HepG2 (cell line): Measurements from ENCODE around the gene TNFRSF6B. TPM values are rescaled to one million over a fixed set of nuclear protein-coding genes. Genes with fewer than 3 reads are reported as not detected.

Experiments
- ARNT ChIP-seq: fragments of 450-650 bp; IDR thresholded peaks from 2 replicates; pipeline ENCODE4 v1.6.1; 2017
- CCAR2 ChIP-seq: fragments of 200-400 bp; formaldehyde crosslinking; optimal IDR thresholded peaks from 2 replicates; pipeline ENCODE3; 2018; ENCODE audit warnings: low read depth, mild to moderate bottlenecking, low read length, moderate library complexity
- CENPT ChIP-seq: sonication (generic); formaldehyde crosslinking; IDR thresholded peaks from 2 replicates; pipeline ENCODE4 v1.8.0; 2022; ENCODE audit warnings: low read depth, mild to moderate bottlenecking, moderate library complexity, missing genetic modification reagents
- FOXA3 ChIP-seq: IDR thresholded peaks from 2 replicates; pipeline ENCODE4 v1.6.1; 2016; ENCODE audit warnings: missing genetic modification reagents, missing compliant biosample characterization
- GATAD2A ChIP-seq: IDR thresholded peaks from 2 replicates; pipeline ENCODE4 v1.6.1; 2016
- HMG20A ChIP-seq: IDR thresholded peaks from 2 replicates; pipeline ENCODE4 v1.6.1; 2016; ENCODE audit warnings: borderline replicate concordance
- KLF16 ChIP-seq, 2 experiments: sonication (generic) in 1 of 2; formaldehyde crosslinking in 1 of 2; IDR thresholded peaks; 2 replicates each; pipeline versions ENCODE4 v1.6.1 to v1.8.0; 2016 to 2023; ENCODE audit warnings: missing genetic modification reagents in 2 of 2, missing compliant biosample characterization in 1 of 2
- MTA3 ChIP-seq: sonication (generic); formaldehyde crosslinking; IDR thresholded peaks from 2 replicates; pipeline ENCODE4 v1.4.0; 2020; ENCODE audit warnings: missing genetic modification reagents
- NFKB2 ChIP-seq: sonication (generic); formaldehyde crosslinking; IDR thresholded peaks from 2 replicates; pipeline ENCODE4 v1.4.0; 2020; ENCODE audit warnings: missing genetic modification reagents, borderline replicate concordance
- ONECUT2 ChIP-seq: sonication (generic); formaldehyde crosslinking; IDR thresholded peaks from 2 replicates; pipeline ENCODE4 v1.4.0; 2020; ENCODE audit warnings: missing genetic modification reagents
- RFXANK ChIP-seq: IDR thresholded peaks from 2 replicates; pipeline ENCODE4 v1.6.1; 2016
- SOX13 ChIP-seq, 3 experiments: fragments of 450-650 bp in 1 of 3; sonication (generic) in 1 of 3; formaldehyde crosslinking in 1 of 3; IDR thresholded peaks in 2 of 3; conservative IDR thresholded peaks in 1 of 3; 2 replicates each; pipeline versions ENCODE4 v1.5.0 to v1.6.1; 2016 to 2020; ENCODE audit warnings: antibody characterized with exemption in 1 of 3, mild to moderate bottlenecking in 1 of 3, missing compliant biosample characterization in 1 of 3, missing genetic modification reagents in 1 of 3, moderate library complexity in 1 of 3
- ZMYM2 ChIP-seq: sonication (generic); formaldehyde crosslinking; IDR thresholded peaks from 2 replicates; pipeline ENCODE4 v1.8.0; 2022; ENCODE audit warnings: mild to moderate bottlenecking, missing genetic modification reagents
- ZNF382 ChIP-seq: sonication (generic); formaldehyde crosslinking; IDR thresholded peaks from 2 replicates; pipeline ENCODE4 v1.5.0; 2020; ENCODE audit warnings: missing genetic modification reagents, mild to moderate bottlenecking, borderline replicate concordance
- ZNF616 ChIP-seq: sonication (generic); formaldehyde crosslinking; IDR thresholded peaks from 2 replicates; pipeline ENCODE4 v1.5.0; 2020; ENCODE audit warnings: low read depth, mild to moderate bottlenecking, missing genetic modification reagents
- ZSCAN20 ChIP-seq: sonication (generic); formaldehyde crosslinking; IDR thresholded peaks from 2 replicates; pipeline ENCODE4 v1.4.0; 2020; ENCODE audit warnings: missing genetic modification reagents, mild to moderate bottlenecking, borderline replicate concordance
- ZSCAN30 ChIP-seq: sonication (generic); formaldehyde crosslinking; IDR thresholded peaks from 2 replicates; pipeline ENCODE4 v1.5.0; 2020; ENCODE audit warnings: mild to moderate bottlenecking, missing genetic modification reagents
- polyA plus RNA-seq, 8 experiments: library from polyadenylated mRNA; depleted of rRNA in 3 of 8; stranded (reverse) in 7 of 8; unstranded in 1 of 8; fragments of >200 nt; fragmentation: Illumina TruSeq in 4 of 8; extraction: Trizol in 4 of 8; gene quantifications; 2 replicates each; pipeline versions ENCODE4 v1.2.1 to v1.2.3, GENCODE V29; 2011 to 2016; ENCODE audit warnings: low read depth in 4 of 8, missing spikeins in 1 of 8, mixed read lengths in 1 of 8; ENCODE audit not compliant: insufficient read depth in 1 of 8
- total RNA-seq, 5 experiments: library from RNA; depleted of rRNA; stranded (reverse); fragments of >200 nt; fragmentation: Illumina TruSeq; extraction: Trizol; gene quantifications; 2 replicates each; pipeline ENCODE4 v1.2.3, GENCODE V29; 2016; ENCODE audit warnings: low read depth in 1 of 5
- TF ChIP-seq, protein P1 (sequence below): sonication (generic); formaldehyde crosslinking; IDR thresholded peaks from 2 replicates; pipeline ENCODE4 v1.5.1; 2020; ENCODE audit warnings: mild to moderate bottlenecking, missing genetic modification reagents, moderate library complexity
- TF ChIP-seq, protein P2 (sequence below): sonication (generic); formaldehyde crosslinking; IDR thresholded peaks from 2 replicates; pipeline ENCODE4 v1.4.0; 2020; ENCODE audit warnings: mild to moderate bottlenecking, low read depth, missing genetic modification reagents
- TF ChIP-seq, protein P3 (sequence below): sonication (generic); formaldehyde crosslinking; IDR thresholded peaks from 2 replicates; pipeline ENCODE4 v1.4.0; 2020; ENCODE audit warnings: mild to moderate bottlenecking, missing genetic modification reagents
- TF ChIP-seq, protein P4 (sequence below): IDR thresholded peaks from 2 replicates; pipeline ENCODE4 v1.6.1; 2018; ENCODE audit warnings: missing genetic modification reagents, mild to moderate bottlenecking, missing compliant biosample characterization

The TNFRSF6B gene
- total and polyA plus RNA-seq, 2 of the 13 experiments (the other 11 are each of a cell fraction or from before 2014, with no cell fraction given): 0.24 TPM; not detected in 1

DNA sequence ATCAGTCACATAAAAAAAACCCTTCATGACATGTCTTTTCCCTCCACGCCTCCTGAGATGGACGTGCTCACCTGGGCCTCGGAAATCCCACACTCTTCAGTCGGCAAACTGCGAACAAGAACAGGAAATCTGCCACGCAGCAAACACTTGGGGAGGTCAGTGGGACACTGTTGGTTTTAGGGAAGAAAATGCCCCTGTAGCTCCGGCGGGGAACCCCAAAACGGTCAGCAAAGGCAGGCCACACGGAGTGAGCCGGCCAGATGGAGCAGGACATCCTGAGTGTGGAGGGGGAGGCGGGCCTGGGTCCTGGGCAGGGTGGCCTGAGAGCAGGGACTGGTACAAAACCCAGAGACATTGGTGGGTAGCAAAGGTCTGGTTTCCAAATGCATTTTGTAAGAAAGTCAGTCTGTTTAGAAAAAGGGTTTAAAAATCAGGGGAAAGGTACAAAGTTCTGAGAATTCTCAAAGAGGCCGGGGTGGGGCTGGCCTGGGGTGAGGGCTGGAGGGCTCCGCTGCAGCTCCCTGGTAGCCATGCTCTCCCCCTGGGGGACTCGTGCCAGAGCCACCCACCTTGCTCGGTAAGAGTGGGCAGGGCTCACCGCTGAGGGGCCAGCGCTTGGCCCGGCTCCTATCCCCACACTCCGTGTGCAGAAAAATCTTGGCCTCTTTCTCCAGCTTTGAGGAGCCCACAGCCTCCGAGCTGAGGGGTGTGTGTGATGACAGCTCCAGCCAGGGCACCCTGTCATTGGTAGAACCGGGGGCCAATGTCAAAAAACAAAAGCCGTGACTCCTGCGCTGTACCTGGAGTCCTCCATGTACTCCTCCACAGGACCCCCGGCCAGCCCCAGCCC, 48.3 kb downstream of the TNFRSF6B start (continued):
- TF ChIP-seq NFKB2 (CRISPR knock-in tag): no peak; the same call in 1 of the 2 replicates
- TF ChIP-seq FOXA3 (CRISPR knock-in tag): no peak
- TF ChIP-seq, protein P1, sequence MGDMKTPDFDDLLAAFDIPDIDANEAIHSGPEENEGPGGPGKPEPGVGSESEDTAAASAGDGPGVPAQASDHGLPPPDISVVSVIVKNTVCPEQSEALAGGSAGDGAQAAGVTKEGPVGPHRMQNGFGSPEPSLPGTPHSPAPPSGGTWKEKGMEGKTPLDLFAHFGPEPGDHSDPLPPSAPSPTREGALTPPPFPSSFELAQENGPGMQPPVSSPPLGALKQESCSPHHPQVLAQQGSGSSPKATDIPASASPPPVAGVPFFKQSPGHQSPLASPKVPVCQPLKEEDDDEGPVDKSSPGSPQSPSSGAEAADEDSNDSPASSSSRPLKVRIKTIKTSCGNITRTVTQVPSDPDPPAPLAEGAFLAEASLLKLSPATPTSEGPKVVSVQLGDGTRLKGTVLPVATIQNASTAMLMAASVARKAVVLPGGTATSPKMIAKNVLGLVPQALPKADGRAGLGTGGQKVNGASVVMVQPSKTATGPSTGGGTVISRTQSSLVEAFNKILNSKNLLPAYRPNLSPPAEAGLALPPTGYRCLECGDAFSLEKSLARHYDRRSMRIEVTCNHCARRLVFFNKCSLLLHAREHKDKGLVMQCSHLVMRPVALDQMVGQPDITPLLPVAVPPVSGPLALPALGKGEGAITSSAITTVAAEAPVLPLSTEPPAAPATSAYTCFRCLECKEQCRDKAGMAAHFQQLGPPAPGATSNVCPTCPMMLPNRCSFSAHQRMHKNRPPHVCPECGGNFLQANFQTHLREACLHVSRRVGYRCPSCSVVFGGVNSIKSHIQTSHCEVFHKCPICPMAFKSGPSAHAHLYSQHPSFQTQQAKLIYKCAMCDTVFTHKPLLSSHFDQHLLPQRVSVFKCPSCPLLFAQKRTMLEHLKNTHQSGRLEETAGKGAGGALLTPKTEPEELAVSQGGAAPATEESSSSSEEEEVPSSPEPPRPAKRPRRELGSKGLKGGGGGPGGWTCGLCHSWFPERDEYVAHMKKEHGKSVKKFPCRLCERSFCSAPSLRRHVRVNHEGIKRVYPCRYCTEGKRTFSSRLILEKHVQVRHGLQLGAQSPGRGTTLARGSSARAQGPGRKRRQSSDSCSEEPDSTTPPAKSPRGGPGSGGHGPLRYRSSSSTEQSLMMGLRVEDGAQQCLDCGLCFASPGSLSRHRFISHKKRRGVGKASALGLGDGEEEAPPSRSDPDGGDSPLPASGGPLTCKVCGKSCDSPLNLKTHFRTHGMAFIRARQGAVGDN (CRISPR knock-in tag): peak; percentile 67
- TF ChIP-seq SOX13 (IDR thresholded peaks at IDR 0.05): 0 out of 2 replicates have a peak, but pooled peaks have one; percentile 6
- TF ChIP-seq SOX13 (CRISPR knock-in tag; conservative IDR thresholded peaks at IDR 0.05 in 1 of 2, IDR thresholded peaks at IDR 0.05 in 1 of 2): no peak
- TF ChIP-seq, protein P2, sequence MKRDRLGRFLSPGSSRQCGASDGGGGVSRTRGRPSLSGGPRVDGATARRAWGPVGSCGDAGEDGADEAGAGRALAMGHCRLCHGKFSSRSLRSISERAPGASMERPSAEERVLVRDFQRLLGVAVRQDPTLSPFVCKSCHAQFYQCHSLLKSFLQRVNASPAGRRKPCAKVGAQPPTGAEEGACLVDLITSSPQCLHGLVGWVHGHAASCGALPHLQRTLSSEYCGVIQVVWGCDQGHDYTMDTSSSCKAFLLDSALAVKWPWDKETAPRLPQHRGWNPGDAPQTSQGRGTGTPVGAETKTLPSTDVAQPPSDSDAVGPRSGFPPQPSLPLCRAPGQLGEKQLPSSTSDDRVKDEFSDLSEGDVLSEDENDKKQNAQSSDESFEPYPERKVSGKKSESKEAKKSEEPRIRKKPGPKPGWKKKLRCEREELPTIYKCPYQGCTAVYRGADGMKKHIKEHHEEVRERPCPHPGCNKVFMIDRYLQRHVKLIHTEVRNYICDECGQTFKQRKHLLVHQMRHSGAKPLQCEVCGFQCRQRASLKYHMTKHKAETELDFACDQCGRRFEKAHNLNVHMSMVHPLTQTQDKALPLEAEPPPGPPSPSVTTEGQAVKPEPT (CRISPR knock-in tag): 0 out of 2 replicates have a peak, but pooled peaks have one; percentile 74
- no peak for TF ChIP-seq ZNF382 (CRISPR knock-in tag)
- no peak for TF ChIP-seq ARNT
- no peak for TF ChIP-seq ZMYM2 (CRISPR knock-in tag)
- TF ChIP-seq CCAR2: no peak
- no peak for TF ChIP-seq ZSCAN20 (CRISPR knock-in tag)
- TF ChIP-seq GATAD2A (CRISPR knock-in tag): 0 out of 2 replicates have a peak, but pooled peaks have one; percentile 14
- TF ChIP-seq ZNF616 (CRISPR knock-in tag): no peak
- no peak for TF ChIP-seq HMG20A (CRISPR knock-in tag)
- TF ChIP-seq CENPT (CRISPR knock-in tag): no peak
- TF ChIP-seq RFXANK (CRISPR knock-in tag): no peak
- no peak for TF ChIP-seq KLF16 (CRISPR knock-in tag; IDR thresholded peaks at IDR 0.05)
- TF ChIP-seq, protein P3, sequence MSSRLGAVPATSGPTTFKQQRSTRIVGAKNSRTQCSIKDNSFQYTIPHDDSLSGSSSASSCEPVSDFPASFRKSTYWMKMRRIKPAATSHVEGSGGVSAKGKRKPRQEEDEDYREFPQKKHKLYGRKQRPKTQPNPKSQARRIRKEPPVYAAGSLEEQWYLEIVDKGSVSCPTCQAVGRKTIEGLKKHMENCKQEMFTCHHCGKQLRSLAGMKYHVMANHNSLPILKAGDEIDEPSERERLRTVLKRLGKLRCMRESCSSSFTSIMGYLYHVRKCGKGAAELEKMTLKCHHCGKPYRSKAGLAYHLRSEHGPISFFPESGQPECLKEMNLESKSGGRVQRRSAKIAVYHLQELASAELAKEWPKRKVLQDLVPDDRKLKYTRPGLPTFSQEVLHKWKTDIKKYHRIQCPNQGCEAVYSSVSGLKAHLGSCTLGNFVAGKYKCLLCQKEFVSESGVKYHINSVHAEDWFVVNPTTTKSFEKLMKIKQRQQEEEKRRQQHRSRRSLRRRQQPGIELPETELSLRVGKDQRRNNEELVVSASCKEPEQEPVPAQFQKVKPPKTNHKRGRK (CRISPR knock-in tag): no peak
- TF ChIP-seq, protein P4, sequence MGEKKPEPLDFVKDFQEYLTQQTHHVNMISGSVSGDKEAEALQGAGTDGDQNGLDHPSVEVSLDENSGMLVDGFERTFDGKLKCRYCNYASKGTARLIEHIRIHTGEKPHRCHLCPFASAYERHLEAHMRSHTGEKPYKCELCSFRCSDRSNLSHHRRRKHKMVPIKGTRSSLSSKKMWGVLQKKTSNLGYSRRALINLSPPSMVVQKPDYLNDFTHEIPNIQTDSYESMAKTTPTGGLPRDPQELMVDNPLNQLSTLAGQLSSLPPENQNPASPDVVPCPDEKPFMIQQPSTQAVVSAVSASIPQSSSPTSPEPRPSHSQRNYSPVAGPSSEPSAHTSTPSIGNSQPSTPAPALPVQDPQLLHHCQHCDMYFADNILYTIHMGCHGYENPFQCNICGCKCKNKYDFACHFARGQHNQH (CRISPR knock-in tag): no peak
- no peak for TF ChIP-seq ONECUT2 (CRISPR knock-in tag)
- TF ChIP-seq ZSCAN30 (CRISPR knock-in tag): no peak
- TF ChIP-seq MTA3: no peak
